Measurements from ENCODE around the gene AP4S1. TPM values are rescaled to one million over a fixed set of nuclear protein-coding genes. Genes with fewer than 3 reads are reported as not detected.

Gene AP4S1
- total RNA-seq, 6 donors from 2014 or later, result 5.3 to 11.1 (median 6.7) TPM

DNA sequence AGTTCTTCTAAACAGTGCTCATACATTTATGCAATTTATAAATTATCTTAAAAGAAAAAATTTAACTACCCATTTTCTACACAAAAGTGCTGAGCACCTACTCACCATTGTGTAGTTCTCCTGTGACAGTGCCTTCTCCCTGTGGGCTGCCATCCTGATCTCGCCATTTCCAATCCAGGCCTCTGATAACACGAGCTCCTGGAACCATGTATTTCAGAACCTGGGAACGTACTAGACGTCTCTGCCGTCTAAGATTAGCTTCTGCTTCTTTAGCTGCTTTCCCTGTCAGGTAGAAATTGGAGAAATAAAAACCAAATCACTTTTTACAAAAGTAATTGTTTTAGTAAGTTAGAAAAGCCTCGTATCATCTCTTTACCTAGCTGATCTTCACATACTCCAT is 107.7 kb downstream of the AP4S1 start:
- Histone ChIP-seq H3K27ac (no peak overlapping the region), H3K4me1 (peaks cover 0 to 7% (median 2%) of the 10 kb centered on the region in 4 donors), H3K9me3 (no peaks in the 10 kb centered on the region), H3K27me3 (no peaks in the 10 kb centered on the region), H3K36me3 (peaks cover 35 to 94% (median 57%) of the 10 kb centered on the region in 4 donors), H3K4me3 (no peak overlapping the region)
- no peak for ATAC-seq (ENCODE audit: low FRiP score in 2 of 2)
- 94% methylated on average over 6 of the region's 6 CpGs for WGBS, 2 donors
- TF ChIP-seq POLR2AphosphoS5 (IDR thresholded peaks at IDR 0.05), result no peak
- no peak for TF ChIP-seq POLR2A (IDR thresholded peaks at IDR 0.05)
- no peak for TF ChIP-seq EP300 (IDR thresholded peaks at IDR 0.05)
- TF ChIP-seq, protein P1, sequence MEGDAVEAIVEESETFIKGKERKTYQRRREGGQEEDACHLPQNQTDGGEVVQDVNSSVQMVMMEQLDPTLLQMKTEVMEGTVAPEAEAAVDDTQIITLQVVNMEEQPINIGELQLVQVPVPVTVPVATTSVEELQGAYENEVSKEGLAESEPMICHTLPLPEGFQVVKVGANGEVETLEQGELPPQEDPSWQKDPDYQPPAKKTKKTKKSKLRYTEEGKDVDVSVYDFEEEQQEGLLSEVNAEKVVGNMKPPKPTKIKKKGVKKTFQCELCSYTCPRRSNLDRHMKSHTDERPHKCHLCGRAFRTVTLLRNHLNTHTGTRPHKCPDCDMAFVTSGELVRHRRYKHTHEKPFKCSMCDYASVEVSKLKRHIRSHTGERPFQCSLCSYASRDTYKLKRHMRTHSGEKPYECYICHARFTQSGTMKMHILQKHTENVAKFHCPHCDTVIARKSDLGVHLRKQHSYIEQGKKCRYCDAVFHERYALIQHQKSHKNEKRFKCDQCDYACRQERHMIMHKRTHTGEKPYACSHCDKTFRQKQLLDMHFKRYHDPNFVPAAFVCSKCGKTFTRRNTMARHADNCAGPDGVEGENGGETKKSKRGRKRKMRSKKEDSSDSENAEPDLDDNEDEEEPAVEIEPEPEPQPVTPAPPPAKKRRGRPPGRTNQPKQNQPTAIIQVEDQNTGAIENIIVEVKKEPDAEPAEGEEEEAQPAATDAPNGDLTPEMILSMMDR (IDR thresholded peaks at IDR 0.05), result no peak
- no peak for DNase-seq

DNA sequence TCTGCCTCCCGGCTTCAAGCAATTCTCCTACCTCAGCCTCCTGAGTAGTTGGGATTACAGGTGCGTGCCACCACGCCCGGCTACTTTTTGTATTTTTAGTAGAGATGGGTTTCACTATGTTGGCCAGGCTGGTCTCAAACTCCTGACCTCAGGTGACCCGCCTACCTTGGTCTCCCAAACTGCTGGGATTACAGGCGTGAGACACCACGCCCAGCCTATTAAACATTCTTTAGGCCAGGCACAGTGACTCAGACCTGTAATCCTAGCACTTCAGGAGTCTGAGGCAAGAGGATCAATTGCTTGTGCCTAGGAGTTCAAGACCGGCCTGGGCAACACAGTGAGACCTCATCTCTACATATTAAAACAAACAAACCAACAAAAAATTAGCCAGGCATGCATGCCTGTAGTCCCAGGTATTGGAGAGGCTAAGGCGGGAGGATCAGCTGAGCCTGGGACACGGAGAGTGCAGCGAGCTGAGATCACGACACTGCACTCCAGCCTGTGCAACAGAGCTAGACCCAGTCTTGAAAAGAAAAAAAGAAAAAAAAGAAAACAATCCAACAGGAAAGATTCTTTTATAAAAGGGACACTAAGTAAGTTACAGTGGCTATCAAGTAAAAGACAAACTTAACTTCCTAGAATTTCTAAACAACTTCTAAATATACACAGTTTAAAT is 111.9 kb downstream of the AP4S1 start:
- ATAC-seq (ENCODE audit: low FRiP score in 2 of 2) (no peak), DNase-seq (no peak)
- Histone ChIP-seq H3K4me3 (no peak overlapping the region), H3K9me3 (no peaks in the 10 kb centered on the region), H3K4me1 (no peaks in the 10 kb centered on the region), H3K27me3 (no peaks in the 10 kb centered on the region), H3K36me3 (peaks cover 43 to 97% (median 67%) of the 10 kb centered on the region in 4 donors), H3K27ac (no peak overlapping the region)
- TF ChIP-seq POLR2AphosphoS5 (IDR thresholded peaks at IDR 0.05), result no peak
- WGBS, 2 donors, result 97% methylated on average over 12 of the region's 12 CpGs

DNA sequence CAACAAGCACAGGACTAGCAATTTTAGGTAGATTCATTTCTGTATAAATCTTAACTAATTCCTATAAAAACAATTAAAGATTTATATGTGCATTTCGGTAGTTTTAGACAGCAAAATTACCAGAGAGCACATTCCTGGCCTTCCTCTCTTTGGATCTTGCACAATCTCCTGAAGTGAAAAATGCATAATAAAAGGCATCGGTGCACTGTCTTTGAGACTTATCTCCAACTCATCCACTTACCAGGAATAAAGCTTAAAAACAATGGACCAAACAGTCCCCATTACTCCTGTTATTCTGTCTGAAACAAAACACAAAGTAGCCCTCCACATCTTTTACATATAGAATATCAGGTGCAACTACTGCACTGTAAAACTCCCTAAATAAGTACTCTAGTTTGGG is 112.9 kb downstream of the AP4S1 start:
- H3K27me3 ChIP-seq, result no peaks in the 10 kb centered on the region
- ATAC-seq (ENCODE audit: low FRiP score in 2 of 2) (no peak), DNase-seq (no peak)
- H3K4me3 ChIP-seq, result no peak overlapping the region
- WGBS, 2 donors, result 76 to 80% methylated on average over 2 of the region's 2 CpGs
- H3K4me1 ChIP-seq, result no peaks in the 10 kb centered on the region
- H3K9me3 ChIP-seq, result no peaks in the 10 kb centered on the region
- TF ChIP-seq, protein P1 (IDR thresholded peaks at IDR 0.05), result no peak
- no peak for TF ChIP-seq POLR2A (IDR thresholded peaks at IDR 0.05)
- no peak overlapping the region for H3K27ac ChIP-seq
- peaks cover 48 to 97% (median 69%) of the 10 kb centered on the region in 4 donors for H3K36me3 ChIP-seq

DNA sequence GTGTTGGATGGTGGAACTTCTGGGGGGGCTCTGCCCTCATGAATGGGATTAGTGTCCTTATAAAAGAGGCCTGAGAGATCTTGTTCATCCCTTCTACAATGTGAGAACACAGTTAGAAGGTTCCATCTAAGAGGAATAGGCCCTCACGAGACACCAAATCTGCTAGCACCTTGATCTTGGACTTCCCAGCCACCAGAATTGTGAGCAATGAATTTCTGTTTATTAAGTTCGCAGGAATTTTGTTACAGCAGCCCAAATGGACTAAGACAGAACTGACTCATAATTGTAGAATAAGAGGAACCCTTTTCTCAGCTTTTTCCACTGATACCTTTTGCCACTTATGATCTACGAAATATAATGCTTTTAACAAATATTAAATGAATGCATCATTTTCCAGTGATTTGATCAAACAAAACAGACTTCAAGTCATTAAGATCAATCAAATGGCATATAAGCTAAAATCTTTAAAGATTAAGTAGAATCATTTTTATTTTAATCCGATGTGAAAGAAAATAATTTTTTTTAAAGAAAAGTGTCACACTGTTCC is 113.9 kb downstream of the AP4S1 start:
- H3K9me3 ChIP-seq, result no peaks in the 10 kb centered on the region
- TF ChIP-seq EP300 (IDR thresholded peaks at IDR 0.05) (no peak), POLR2AphosphoS5 (IDR thresholded peaks at IDR 0.05) (no peak), POLR2A (IDR thresholded peaks at IDR 0.05) (no peak)
- TF ChIP-seq, protein P1 (IDR thresholded peaks at IDR 0.05), result no peak
- H3K4me1 ChIP-seq, result no peaks in the 10 kb centered on the region
- WGBS, 2 donors, result 95 to 99% methylated on average over 4 of the region's 4 CpGs
- ATAC-seq (ENCODE audit: low FRiP score in 2 of 2) (no peak), DNase-seq (no peak)
- peaks cover 55 to 97% (median 69%) of the 10 kb centered on the region in 4 donors for H3K36me3 ChIP-seq
- no peak overlapping the region for H3K4me3 ChIP-seq
- H3K27me3 ChIP-seq, result no peaks in the 10 kb centered on the region
- H3K27ac ChIP-seq, result no peak overlapping the region

DNA sequence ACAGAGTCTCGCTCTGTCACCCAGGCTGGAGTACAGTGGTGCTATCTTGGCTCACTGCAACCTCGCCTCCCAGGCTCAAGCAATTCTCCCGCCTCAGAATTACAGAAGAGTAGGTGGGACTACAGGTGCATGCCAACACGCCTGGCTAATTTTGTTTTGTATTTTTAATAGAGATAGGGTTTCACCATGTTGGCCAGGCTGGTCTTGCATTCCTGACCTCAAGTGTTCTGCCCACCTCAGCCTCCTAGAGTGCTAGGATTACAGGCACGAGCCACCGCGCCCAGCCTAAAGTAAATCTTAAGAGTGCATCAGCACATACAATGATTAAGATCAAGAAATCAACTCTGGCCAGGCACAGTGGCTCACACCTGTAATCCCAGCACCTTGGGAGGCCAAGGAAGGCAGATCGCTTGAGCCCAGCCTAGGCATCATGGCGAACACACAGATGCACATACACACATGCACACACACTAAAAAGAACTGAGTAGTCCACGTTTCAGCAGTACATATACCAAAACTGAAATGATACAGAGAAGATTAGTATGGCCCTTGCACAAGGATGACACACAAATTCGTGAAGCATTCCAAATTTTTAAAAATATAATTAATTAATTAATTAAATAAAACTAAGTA is 117.1 kb downstream of the AP4S1 start:
- ATAC-seq (ENCODE audit: low FRiP score in 2 of 2) (no peak), DNase-seq (no peak)
- H3K27ac ChIP-seq, result no peak overlapping the region
- no peaks in the 10 kb centered on the region for H3K9me3 ChIP-seq
- H3K27me3 ChIP-seq, result no peaks in the 10 kb centered on the region
- no peak overlapping the region for H3K4me3 ChIP-seq
- no peaks in the 10 kb centered on the region for H3K4me1 ChIP-seq
- H3K36me3 ChIP-seq, result peaks cover 55 to 97% (median 72%) of the 10 kb centered on the region in 4 donors
- 92 to 94% methylated on average over 11 of the region's 11 CpGs for WGBS, 2 donors
- no peak for TF ChIP-seq POLR2A (IDR thresholded peaks at IDR 0.05)
- TF ChIP-seq EP300 (IDR thresholded peaks at IDR 0.05), result no peak
- TF ChIP-seq, protein P1 (IDR thresholded peaks at IDR 0.05), result no peak
- TF ChIP-seq POLR2AphosphoS5 (IDR thresholded peaks at IDR 0.05), result no peak

Small RNA genes within 50 kb of the gene (small RNA-seq; reads per million reads assigned to genes)
- gene MIR624 (0 to 0.06 (median 0) reads per million in 4 donors), gene RNU6-541P (0 reads per million in 4 donors)

Other genes starting within 250 kb of the AP4S1 start
- under 1 TPM in 4 of 6 donors, not detected in 2; 0.15 to 0.86 (median 0.55) TPM for gene COCH, start 151.1 kb upstream of the AP4S1 start, total RNA-seq
- 10 to 100 TPM; 21.9 to 61.4 (median 29.4) TPM for gene STRN3, start 730 bp downstream of the AP4S1 start, total RNA-seq
- 100 to 1,000 TPM; 118 to 326 (median 164) TPM for gene HECTD1, start 182.1 kb downstream of the AP4S1 start, total RNA-seq